Testis (tissue), 2 donors: ENCODE measurements around the gene CCND3.

Experiments
- CTCF ChIP-seq, 3 experiments: fragments of 450-650 bp in 2 of 3; fragments of 200-600 bp in 1 of 3; sonication (generic) in 1 of 3; IDR thresholded peaks; one replicate each; pipeline ENCODE4 v1.5.1; 2016 to 2019; ENCODE audit warnings: antibody characterized with exemption in 3 of 3, mild to moderate bottlenecking in 2 of 3, moderate library complexity in 1 of 3
- POLR2A ChIP-seq: fragments of 450-650 bp; IDR thresholded peaks from one replicate; pipeline ENCODE4 v1.6.1; 2017; ENCODE audit warnings: antibody characterized with exemption, mild to moderate bottlenecking, moderate library complexity

- TF ChIP-seq CTCF (IDR thresholded peaks at IDR 0.05) (no peak), POLR2A (no peak)
Measured at GRCh38 chr6:41939848-41940758, 1.5 kb downstream of the CCND3 start.
